ENCODE results near the gene GRIN2C.
"Not testable (repeated sequence)": the region's sequence is repeated elsewhere in the genome, so short reads cannot be mapped to it uniquely, and the experiment has no call there.

Gene GRIN2C

GRCh38 chr17:74879308-74879707 is 19.6 kb upstream of the GRIN2C start:
- DNase-seq (ENCODE audit: low spot score), result no peak

- DNase-seq (ENCODE audit: low spot score), result no peak
Measured at GRCh38 chr17:74878658-74879057, 19.0 kb upstream of the GRIN2C start.

- peak; percentile 94 for DNase-seq (ENCODE audit: low spot score)
Measured at GRCh38 chr17:74877592-74878548, 18.2 kb upstream of the GRIN2C start.

GRCh38 chr17:74875977-74876593 is 16.4 kb upstream of the GRIN2C start:
- DNase-seq (ENCODE audit: low spot score), result no peak

GRCh38 chr17:74875155-74875976 is 15.7 kb upstream of the GRIN2C start:
- DNase-seq (ENCODE audit: low spot score), result no peak

- DNase-seq (ENCODE audit: low spot score), result no peak
Measured at GRCh38 chr17:74874615-74875037, 14.9 kb upstream of the GRIN2C start.

- DNase-seq (ENCODE audit: low spot score), result peak; percentile 24
Measured at GRCh38 chr17:74873874-74874614, 14.4 kb upstream of the GRIN2C start.

- DNase-seq (ENCODE audit: low spot score), result peak; percentile 99
Measured at GRCh38 chr17:74873037-74873873, 13.6 kb upstream of the GRIN2C start.

- DNase-seq (ENCODE audit: low spot score), result no peak
Measured at GRCh38 chr17:74872313-74873036, 12.8 kb upstream of the GRIN2C start, which contains the start of gene FDXR. FDXR (minus strand) TSS chr17:74872994; CDS start chr17:74872944, 50 bp downstream.

GRCh38 chr17:74871356-74872076 is 11.8 kb upstream of the GRIN2C start:
- no peak for DNase-seq (ENCODE audit: low spot score)

- no peak for DNase-seq (ENCODE audit: low spot score)
Measured at GRCh38 chr17:74870512-74870911, 10.8 kb upstream of the GRIN2C start.

- DNase-seq (ENCODE audit: low spot score), result not testable (repeated sequence)
Measured at GRCh38 chr17:74870028-74870427, 10.3 kb upstream of the GRIN2C start.

- no peak for DNase-seq (ENCODE audit: low spot score)
Measured at GRCh38 chr17:74868908-74869255, 9.2 kb upstream of the GRIN2C start.

GRCh38 chr17:74868251-74868907 is 8.7 kb upstream of the GRIN2C start:
- DNase-seq (ENCODE audit: low spot score), result no peak

GRCh38 chr17:74866198-74866835 is 6.6 kb upstream of the GRIN2C start:
- no peak for DNase-seq (ENCODE audit: low spot score)

GRCh38 chr17:74865504-74866197 is 6.0 kb upstream of the GRIN2C start:
- DNase-seq (ENCODE audit: low spot score), result no peak

GRCh38 chr17:74864866-74865395 is 5.2 kb upstream of the GRIN2C start:
- peak; percentile 38 for DNase-seq (ENCODE audit: low spot score)
